Measurements from ENCODE around the gene GREM1. TPM values are rescaled to one million over a fixed set of nuclear protein-coding genes. Genes with fewer than 3 reads are reported as not detected.

GREM1 gene
- total and polyA plus RNA-seq, 9 of the 15 experiments (the other 6 are each of a cell fraction or from before 2014, with no cell fraction given), result 0.01 to 0.20 (median 0.06) TPM; not detected in 6

DNA sequence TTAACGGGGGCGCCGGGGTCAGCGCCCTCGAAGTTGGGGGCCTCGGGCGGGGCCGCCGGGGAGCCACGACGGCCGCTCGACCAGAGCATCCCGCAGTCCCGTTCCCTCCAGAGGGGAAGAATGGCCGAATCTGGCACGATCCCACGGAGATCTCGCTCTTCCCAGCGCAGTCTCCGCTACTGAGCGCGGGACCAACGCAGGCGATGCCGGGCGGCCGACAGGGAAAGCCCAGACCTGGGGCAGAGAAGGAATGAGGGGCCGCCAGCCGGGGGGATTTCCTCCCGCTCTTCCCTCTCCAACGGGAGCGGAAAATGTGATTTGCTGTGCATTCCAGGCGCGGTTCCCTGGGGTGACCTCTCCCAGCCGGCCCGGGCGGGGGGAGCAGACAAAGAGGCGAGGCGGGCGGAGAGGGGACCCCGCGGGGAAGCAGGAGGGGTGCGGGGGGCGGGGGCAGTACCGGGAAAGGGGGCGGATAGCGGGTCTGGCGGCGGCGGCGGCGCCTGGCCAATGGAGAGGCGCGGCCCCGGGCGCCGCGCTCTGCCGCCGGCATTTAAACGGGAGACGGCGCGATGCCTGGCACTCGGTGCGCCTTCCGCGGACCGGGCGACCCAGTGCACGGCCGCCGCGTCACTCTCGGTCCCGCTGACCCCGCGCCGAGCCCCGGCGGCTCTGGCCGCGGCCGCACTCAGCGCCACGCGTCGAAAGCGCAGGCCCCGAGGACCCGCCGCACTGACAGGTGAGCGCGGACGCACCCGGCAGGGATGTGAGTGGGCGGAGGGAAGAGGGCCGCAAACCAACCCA, at the start of gene GREM1 (continued):
- TF ChIP-seq, protein P1, sequence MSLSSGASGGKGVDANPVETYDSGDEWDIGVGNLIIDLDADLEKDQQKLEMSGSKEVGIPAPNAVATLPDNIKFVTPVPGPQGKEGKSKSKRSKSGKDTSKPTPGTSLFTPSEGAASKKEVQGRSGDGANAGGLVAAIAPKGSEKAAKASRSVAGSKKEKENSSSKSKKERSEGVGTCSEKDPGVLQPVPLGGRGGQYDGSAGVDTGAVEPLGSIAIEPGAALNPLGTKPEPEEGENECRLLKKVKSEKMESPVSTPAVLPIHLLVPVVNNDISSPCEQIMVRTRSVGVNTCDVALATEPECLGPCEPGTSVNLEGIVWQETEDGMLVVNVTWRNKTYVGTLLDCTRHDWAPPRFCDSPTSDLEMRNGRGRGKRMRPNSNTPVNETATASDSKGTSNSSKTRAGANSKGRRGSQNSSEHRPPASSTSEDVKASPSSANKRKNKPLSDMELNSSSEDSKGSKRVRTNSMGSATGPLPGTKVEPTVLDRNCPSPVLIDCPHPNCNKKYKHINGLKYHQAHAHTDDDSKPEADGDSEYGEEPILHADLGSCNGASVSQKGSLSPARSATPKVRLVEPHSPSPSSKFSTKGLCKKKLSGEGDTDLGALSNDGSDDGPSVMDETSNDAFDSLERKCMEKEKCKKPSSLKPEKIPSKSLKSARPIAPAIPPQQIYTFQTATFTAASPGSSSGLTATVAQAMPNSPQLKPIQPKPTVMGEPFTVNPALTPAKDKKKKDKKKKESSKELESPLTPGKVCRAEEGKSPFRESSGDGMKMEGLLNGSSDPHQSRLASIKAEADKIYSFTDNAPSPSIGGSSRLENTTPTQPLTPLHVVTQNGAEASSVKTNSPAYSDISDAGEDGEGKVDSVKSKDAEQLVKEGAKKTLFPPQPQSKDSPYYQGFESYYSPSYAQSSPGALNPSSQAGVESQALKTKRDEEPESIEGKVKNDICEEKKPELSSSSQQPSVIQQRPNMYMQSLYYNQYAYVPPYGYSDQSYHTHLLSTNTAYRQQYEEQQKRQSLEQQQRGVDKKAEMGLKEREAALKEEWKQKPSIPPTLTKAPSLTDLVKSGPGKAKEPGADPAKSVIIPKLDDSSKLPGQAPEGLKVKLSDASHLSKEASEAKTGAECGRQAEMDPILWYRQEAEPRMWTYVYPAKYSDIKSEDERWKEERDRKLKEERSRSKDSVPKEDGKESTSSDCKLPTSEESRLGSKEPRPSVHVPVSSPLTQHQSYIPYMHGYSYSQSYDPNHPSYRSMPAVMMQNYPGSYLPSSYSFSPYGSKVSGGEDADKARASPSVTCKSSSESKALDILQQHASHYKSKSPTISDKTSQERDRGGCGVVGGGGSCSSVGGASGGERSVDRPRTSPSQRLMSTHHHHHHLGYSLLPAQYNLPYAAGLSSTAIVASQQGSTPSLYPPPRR (CRISPR knock-in tag; IDR thresholded peaks at IDR 0.05; ENCODE audit: borderline replicate concordance), result no peak
- TF ChIP-seq, protein P2, sequence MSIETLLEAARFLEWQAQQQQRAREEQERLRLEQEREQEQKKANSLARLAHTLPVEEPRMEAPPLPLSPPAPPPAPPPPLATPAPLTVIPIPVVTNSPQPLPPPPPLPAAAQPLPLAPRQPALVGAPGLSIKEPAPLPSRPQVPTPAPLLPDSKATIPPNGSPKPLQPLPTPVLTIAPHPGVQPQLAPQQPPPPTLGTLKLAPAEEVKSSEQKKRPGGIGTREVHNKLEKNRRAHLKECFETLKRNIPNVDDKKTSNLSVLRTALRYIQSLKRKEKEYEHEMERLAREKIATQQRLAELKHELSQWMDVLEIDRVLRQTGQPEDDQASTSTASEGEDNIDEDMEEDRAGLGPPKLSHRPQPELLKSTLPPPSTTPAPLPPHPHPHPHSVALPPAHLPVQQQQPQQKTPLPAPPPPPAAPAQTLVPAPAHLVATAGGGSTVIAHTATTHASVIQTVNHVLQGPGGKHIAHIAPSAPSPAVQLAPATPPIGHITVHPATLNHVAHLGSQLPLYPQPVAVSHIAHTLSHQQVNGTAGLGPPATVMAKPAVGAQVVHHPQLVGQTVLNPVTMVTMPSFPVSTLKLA (conservative IDR thresholded peaks at IDR 0.05), result no peak
- TF ChIP-seq ELF4 (CRISPR knock-in tag; IDR thresholded peaks at IDR 0.05), result no peak

Measured in K562 (cell line).